Measurements from ENCODE around the gene FSTL4.

The FSTL4 gene

DNA sequence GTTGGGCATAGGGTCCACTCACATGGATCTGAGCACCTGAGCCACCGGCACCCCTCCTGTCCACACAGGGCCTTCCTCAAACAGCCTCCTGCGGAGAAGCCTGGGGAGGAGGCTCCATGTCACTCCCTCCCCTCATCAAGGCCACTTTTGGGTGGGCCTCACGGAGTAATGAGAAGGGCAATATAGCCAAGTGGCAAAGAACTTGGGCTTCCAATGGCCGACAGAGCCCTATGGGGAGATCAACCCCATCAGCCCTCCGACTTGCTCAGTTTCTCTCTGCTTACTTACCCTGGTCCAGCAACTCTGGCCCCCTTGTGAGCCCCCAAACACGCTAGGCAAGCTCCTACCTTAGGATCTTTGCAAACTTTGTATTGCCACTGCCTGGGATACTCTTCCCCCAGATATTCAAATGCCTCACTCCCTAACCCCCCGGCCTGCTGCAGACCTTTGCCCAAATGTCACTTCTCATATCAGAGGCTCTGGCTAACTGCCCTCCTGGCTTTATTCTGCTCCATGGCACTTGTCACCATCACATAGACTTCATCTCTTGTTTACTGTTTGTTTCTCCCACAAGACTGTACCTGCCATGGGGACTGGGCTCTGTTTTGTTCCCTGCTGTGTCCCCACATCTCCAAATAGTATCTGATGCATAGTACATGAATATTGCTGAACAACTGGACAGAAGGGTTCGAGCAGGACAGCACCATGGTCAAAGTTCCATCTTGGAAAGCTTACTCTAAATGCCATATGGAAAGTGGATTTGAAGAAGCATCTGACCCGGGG, 220.8 kb downstream of the FSTL4 start:
- TF ChIP-seq, protein P1, sequence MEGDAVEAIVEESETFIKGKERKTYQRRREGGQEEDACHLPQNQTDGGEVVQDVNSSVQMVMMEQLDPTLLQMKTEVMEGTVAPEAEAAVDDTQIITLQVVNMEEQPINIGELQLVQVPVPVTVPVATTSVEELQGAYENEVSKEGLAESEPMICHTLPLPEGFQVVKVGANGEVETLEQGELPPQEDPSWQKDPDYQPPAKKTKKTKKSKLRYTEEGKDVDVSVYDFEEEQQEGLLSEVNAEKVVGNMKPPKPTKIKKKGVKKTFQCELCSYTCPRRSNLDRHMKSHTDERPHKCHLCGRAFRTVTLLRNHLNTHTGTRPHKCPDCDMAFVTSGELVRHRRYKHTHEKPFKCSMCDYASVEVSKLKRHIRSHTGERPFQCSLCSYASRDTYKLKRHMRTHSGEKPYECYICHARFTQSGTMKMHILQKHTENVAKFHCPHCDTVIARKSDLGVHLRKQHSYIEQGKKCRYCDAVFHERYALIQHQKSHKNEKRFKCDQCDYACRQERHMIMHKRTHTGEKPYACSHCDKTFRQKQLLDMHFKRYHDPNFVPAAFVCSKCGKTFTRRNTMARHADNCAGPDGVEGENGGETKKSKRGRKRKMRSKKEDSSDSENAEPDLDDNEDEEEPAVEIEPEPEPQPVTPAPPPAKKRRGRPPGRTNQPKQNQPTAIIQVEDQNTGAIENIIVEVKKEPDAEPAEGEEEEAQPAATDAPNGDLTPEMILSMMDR (IDR thresholded peaks at IDR 0.05), result no peak

DNA sequence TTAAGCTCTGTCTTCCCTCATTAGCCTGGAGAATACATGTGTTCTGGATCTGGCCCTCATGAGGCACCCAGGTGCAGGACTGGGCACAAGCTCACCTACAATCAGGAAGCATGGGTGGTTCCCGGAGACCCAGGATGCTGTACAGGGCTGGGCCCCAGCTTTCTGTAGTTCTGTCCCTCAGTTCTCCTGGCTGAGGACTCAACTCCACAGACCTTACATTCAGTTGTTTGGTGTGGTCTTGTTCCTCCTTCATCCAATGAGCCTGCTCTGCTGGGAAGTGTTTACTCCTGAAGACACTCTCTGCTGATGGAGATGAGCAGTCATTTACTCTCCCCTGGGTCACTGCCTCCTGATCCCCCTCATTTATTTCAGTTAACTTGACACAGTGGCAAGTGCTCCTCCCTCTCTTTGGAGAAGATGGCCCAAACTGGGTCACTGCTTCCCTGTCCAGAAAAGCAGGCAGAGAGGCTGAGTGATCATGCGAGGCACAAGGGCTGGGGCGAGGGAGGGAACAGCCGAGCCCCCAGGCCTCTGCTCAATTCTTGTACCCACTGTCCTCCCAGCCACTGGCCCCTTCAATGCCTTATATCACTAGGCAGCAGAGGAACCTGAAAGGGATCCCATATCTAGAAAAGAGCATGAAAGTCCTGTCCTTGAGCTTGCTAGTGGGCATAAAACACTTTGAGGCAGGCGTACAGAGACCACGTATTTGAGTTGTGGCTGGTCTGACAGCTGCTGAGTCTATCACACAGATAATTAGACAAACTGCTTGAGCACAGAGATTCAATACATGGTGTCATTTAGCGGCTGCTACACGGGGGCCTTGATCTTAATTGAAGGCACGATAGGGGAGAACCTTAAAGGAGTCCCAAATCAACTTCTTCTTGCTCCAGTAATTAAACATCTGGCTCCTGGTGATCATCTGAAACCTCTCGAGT, 221.7 kb downstream of the FSTL4 start:
- TF ChIP-seq, protein P1 (IDR thresholded peaks at IDR 0.05), result no peak

DNA sequence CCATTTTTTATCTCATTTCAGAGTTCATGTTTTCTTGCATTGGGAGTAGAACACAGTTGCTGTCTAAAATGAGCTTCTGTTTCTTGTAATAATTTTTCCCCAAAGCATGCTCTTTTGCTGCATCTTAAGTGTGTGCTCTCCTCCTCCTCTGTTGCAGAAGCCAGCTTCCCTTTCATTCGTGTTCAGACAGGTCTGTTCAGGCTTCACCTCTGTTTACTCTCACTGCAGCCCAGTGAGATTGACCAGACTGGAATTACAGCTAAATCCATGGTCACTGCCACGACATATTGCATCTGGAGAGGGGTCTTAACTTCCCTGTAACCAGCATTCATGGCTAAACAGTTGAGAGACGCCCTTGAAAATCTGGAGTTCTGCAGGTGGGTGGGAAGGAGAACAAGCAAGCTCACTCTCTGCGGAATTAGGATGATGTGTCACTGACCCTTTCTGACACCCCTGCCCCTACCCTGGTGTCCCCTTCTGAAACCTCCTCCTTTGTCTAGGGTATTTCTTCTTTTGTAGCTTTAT, 223.2 kb downstream of the FSTL4 start:
- TF ChIP-seq, protein P1 (IDR thresholded peaks at IDR 0.05), result no peak

DNA sequence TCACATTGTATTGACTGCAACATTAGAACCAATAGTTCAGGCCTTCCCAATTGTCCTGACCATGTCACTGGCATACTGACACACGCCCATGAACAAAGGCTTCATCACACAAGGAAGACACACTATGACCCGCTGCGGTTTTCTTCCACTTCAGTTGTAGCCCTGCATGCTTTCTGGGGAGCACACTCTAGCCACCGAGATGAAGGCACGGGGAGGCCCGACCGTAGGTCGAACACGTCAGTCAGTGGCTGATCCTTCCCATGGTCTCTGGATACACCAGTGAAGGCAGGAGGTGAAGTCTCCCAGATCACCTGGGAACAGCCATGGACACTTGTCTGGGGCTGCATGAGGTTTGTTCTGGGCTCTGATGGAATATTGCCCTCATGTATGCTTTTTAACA, 224.7 kb downstream of the FSTL4 start:
- TF ChIP-seq, protein P1 (IDR thresholded peaks at IDR 0.05), result no peak

DNA sequence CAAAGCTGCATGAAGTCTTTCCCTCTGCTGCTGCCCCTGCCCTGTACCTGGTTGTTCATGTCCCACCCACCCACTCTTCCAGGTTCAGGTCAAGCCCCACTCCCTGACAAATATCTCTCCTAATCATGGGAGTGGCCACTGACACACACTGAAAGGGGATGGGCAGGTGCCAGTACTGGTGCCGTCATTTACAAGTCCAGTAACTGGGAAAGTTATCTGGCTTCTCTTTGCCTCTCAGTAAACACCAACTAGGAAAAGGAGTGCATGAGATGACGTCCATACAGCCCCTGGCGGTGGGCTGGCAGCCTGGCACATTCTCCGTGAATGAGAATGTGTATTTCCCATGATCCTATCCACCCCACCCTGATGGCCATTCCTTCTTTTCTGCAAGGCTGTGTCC, 225.2 kb downstream of the FSTL4 start:
- TF ChIP-seq, protein P1 (IDR thresholded peaks at IDR 0.05), result no peak

DNA sequence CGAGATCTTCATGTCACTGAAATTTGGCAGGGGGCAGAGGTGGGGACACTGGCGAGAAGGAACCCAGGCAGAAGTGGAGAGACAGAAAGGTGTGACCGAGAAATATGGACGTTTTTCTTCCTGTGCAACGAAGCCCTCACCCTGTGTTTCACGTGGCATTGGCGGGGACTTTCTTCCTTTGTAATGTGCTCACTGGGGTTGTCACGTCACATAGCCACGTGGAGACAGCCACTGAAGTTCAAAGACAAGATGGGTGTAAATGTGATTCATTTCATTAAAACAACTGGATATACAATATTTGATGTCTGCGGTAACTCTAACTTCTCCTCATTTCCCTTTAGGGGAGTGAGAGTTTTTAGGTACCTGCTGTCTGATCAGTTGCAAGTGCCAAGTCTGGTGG, 225.7 kb downstream of the FSTL4 start:
- TF ChIP-seq, protein P1 (IDR thresholded peaks at IDR 0.05), result no peak

DNA sequence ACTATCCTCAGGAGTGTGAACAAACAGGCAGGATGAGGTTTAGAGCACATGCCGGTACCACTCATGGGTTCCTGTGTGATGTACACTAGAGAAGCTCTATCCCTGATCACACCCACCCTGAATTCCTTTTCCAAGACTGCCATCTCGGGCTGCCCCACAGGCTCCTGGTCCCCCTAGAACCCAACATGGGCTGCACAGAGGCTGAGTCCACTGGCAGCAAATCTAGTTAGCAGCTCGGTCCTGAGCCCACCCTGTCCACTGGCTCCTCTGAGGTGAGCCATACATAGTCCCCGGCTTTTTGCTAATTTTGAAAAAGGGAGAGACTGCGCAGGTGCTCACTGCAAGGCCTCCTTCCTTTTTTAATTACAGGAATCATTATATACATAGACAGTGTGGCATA, 227.0 kb downstream of the FSTL4 start:
- TF ChIP-seq, protein P1 (IDR thresholded peaks at IDR 0.05), result no peak

Measured in LNCAP (cell line).